ENCODE results near the gene CDHR3.

GRCh38 chr7:106050002-106050745, 87.1 kb downstream of the CDHR3 start:
- TF ChIP-seq CTCF (conservative IDR thresholded peaks at IDR 0.05 in 1 of 2, IDR thresholded peaks at IDR 0.05 in 1 of 2; ENCODE audit: extremely low read depth in 1 of 2, insufficient read depth in 1 of 2, low read depth in 1 of 2, low read length in 2 of 2), result peak; percentile 26 to 51
- TF ChIP-seq EZH2 (IDR thresholded peaks at IDR 0.05; ENCODE audit: borderline replicate concordance, low read length), result no peak

Measured in mammary epithelial cell (primary cell).